Measurements from ENCODE around the gene SYDE2.
"Not testable (repeated sequence)": the region's sequence is repeated elsewhere in the genome, so short reads cannot be mapped to it uniquely, and the experiment has no call there.

The SYDE2 gene

GRCh38 chr1:85208488-85208887 is 7.7 kb upstream of the SYDE2 start:
- no peak for DNase-seq

GRCh38 chr1:85203573-85204171 is 2.9 kb upstream of the SYDE2 start:
- no peak for DNase-seq

GRCh38 chr1:85202864-85203255 is 2.0 kb upstream of the SYDE2 start:
- no peak for DNase-seq

- no peak for DNase-seq
These were observed 1.5 kb upstream of the SYDE2 start for GRCh38 chr1:85202092-85202863.

- DNase-seq = no peak
These were observed 700 bp upstream of the SYDE2 start for GRCh38 chr1:85201340-85202091.

- no peak for DNase-seq
These were observed 951 bp downstream of the SYDE2 start for GRCh38 chr1:85199667-85200462.

GRCh38 chr1:85198864-85199263 is 2.0 kb downstream of the SYDE2 start:
- DNase-seq = no peak

- no peak for DNase-seq
These were observed 4.5 kb downstream of the SYDE2 start for GRCh38 chr1:85196358-85196757.

- no peak for DNase-seq
These were observed 5.1 kb downstream of the SYDE2 start for GRCh38 chr1:85195703-85196102.

GRCh38 chr1:85192129-85192528 is 8.7 kb downstream of the SYDE2 start:
- not testable (repeated sequence) for DNase-seq

- no peak for DNase-seq
These were observed 11.7 kb downstream of the SYDE2 start for GRCh38 chr1:85189120-85189519.

- no peak for DNase-seq
These were observed 12.3 kb downstream of the SYDE2 start for GRCh38 chr1:85188530-85188929.

GRCh38 chr1:85187021-85187420 is 13.8 kb downstream of the SYDE2 start:
- DNase-seq = not testable (repeated sequence)

GRCh38 chr1:85184245-85184644 is 16.6 kb downstream of the SYDE2 start:
- no peak for DNase-seq

- DNase-seq = no peak
These were observed 18.1 kb downstream of the SYDE2 start for GRCh38 chr1:85182700-85183099.

- DNase-seq = no peak
These were observed 19.9 kb downstream of the SYDE2 start for GRCh38 chr1:85180869-85181268.

GRCh38 chr1:85179522-85179921 is 21.3 kb downstream of the SYDE2 start:
- DNase-seq = no peak

- no peak for DNase-seq
These were observed 22.4 kb downstream of the SYDE2 start for GRCh38 chr1:85178396-85178795.

GRCh38 chr1:85174503-85174902 is 26.3 kb downstream of the SYDE2 start:
- DNase-seq = no peak

GRCh38 chr1:85172684-85173337 is 28.0 kb downstream of the SYDE2 start:
- DNase-seq = no peak

GRCh38 chr1:85171721-85172120 is 29.1 kb downstream of the SYDE2 start:
- no peak for DNase-seq

GRCh38 chr1:85168884-85169283 is 31.9 kb downstream of the SYDE2 start:
- no peak for DNase-seq

- no peak for DNase-seq
These were observed 34.5 kb downstream of the SYDE2 start for GRCh38 chr1:85166351-85166750.

All from NCI-H524 treated with DMSO at 0.1 percent for 48 hours (cell line).